ENCODE results near the gene PIP5K1B.

Gene PIP5K1B

DNA sequence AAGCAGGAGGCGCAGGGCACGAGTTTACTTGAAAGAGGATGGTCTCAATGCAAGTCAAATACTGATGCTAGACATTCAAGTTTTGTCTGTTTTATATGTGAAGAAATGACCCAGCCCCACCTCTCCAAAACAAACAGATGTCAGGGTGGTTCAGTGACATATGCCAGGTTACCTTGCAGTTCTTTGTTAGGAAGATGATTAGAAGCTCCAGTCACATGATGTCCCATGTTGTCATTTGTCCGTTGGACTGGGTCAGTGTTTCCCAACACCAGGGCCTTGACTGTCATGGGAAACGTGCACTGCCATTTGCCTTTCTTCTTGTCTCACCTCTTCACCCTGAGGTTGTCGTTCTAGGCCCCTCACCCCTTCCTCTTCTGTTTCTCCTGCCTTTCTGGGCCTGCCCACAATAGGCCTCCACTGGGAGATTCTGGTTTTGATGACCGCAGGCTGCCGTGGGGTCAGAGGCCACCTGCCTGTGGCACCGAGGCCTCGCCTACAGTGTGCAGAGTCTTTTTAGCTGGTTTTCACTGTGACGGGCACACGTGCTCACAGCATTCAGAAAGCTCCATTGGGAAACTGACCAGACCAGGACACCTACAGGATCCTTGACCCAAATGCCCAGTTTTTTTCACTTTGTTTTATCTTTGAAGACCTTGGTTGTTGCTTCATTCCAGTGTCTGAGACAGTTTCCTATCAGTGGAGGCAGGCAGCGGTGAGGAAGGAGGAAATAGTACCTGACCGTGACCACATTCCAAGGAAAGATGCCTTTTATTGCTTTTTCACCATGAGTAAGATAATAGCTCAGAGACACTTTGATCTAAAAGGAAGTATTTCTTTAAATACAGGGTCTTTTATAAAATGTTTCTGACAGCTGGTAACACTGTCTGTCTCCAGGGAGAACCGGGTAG lies 123.1 kb downstream of the PIP5K1B start:
- Histone ChIP-seq H3K4me3 (no peak overlapping the region), H3K9ac (ENCODE audit: insufficient read length) (no peak overlapping the region), H3K9me3 (ENCODE audit: low read depth, low read length) (no peaks in the 10 kb centered on the region), H3K36me3 (ENCODE audit: insufficient read depth, low read length) (no peaks in the 10 kb centered on the region), H3K27ac (no peak overlapping the region)
- DNase-seq (ENCODE audit: low read depth, low spot score) = no peak
- no peak for TF ChIP-seq POLR2AphosphoS5 (IDR thresholded peaks at IDR 0.05; ENCODE audit: borderline replicate concordance, low read depth, low read length)
- no peak for TF ChIP-seq FOXP2 (optimal IDR thresholded peaks at IDR 0.05; ENCODE audit: control extremely low read depth, extremely low read length, insufficient read depth)
- TF ChIP-seq EZH2 (IDR thresholded peaks at IDR 0.05) = no peak

DNA sequence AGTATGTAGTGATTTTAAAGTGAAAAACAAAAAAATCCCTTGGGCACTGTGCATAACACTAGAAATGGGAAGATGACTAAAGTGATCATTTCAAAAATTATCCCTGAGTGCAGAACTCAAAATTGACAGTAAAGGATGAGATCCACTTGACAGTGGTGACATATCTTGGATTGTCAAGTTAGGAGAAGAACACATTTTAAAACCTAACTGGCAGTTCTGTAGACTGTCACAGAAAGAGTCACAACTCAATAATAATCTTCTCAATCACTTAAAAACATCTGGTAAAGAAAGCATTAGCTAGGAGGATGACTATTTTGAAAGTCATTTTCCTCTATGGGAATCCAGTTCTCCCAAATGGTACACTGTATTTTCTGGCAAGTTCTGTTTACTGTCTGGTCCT lies 127.1 kb downstream of the PIP5K1B start:
- Histone ChIP-seq H3K4me3 (no peak overlapping the region), H3K9me3 (ENCODE audit: low read depth, low read length) (no peaks in the 10 kb centered on the region), H3K36me3 (ENCODE audit: insufficient read depth, low read length) (no peaks in the 10 kb centered on the region), H3K9ac (ENCODE audit: insufficient read length) (no peak overlapping the region), H3K27ac (no peak overlapping the region)
- no peak for DNase-seq (ENCODE audit: low read depth, low spot score)
- no peak for TF ChIP-seq POLR2AphosphoS5 (IDR thresholded peaks at IDR 0.05; ENCODE audit: borderline replicate concordance, low read depth, low read length)
- TF ChIP-seq EZH2 (IDR thresholded peaks at IDR 0.05) = no peak
- no peak for TF ChIP-seq FOXP2 (optimal IDR thresholded peaks at IDR 0.05; ENCODE audit: control extremely low read depth, extremely low read length, insufficient read depth)

DNA sequence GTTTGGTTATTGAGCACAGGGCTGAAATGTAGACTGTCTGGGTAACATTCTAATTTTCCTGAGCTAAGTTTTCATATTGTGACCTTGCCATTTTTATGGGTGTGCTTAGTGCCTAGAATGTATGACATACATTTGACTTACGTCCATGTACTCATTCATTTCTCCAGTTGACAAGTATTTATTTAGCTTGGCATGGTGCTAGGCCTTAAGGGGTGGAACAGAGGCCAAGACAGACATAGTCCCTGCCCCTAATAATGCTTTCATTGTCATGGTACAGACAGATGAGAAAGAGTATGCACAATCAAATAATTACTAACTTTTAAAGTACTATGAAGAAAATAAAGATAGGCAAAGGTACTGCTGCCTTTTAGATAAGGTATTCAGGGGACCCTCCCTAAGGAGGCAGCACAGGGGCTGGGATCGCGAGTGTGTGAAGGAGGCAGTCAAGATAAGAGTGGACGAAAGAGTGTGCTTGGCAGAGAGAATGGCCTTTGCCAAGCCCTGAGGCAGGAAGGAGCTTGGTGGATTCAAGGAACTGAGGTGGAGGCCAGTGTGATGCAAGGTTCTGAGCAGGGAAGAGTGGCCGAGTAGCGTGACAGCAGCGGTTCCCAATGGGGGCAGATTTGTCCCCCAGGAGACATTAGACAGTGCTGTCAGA lies 128.0 kb downstream of the PIP5K1B start:
- TF ChIP-seq EZH2 (IDR thresholded peaks at IDR 0.05) = no peak
- TF ChIP-seq FOXP2 (optimal IDR thresholded peaks at IDR 0.05; ENCODE audit: control extremely low read depth, extremely low read length, insufficient read depth) = no peak
- no peak for TF ChIP-seq POLR2AphosphoS5 (IDR thresholded peaks at IDR 0.05; ENCODE audit: borderline replicate concordance, low read depth, low read length)
- no peak overlapping the region for H3K4me3 ChIP-seq
- DNase-seq (ENCODE audit: low read depth, low spot score) = no peak
- H3K9me3 ChIP-seq (ENCODE audit: low read depth, low read length) = no peaks in the 10 kb centered on the region
- H3K36me3 ChIP-seq (ENCODE audit: insufficient read depth, low read length) = no peaks in the 10 kb centered on the region
- H3K27ac ChIP-seq = no peak overlapping the region
- H3K9ac ChIP-seq (ENCODE audit: insufficient read length) = no peak overlapping the region

DNA sequence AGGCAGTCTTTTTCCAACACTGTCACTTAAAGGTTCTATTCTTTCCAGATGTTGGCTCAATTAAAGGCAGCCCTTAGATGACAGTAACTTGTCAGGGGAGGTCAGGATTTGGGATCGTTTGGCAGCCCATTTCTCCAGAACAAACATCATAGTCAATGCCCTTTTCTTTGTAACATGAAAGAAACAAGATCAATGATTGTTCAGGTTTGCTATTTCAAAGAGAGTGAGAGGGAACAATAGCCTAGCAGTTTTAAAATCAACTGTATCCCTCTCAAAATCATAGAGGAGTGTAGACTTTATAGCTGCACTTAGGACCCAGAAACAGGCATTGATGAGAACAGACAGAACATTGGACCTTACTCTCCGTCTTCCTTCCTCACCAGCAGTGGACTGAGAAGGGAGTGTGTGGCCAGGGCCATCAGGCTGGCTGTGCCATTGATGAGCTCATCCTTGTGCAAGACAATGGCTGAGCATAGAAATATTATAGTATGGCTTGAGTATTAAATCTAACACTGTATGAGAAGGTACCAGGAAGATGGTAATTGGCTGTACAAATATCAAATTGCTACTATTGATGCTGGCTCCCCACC lies 130.0 kb downstream of the PIP5K1B start:
- TF ChIP-seq FOXP2 (optimal IDR thresholded peaks at IDR 0.05; ENCODE audit: control extremely low read depth, extremely low read length, insufficient read depth) (no peak), EZH2 (IDR thresholded peaks at IDR 0.05) (no peak), POLR2AphosphoS5 (IDR thresholded peaks at IDR 0.05; ENCODE audit: borderline replicate concordance, low read depth, low read length) (no peak)
- H3K4me3 ChIP-seq = no peak overlapping the region
- H3K36me3 ChIP-seq (ENCODE audit: insufficient read depth, low read length) = no peaks in the 10 kb centered on the region
- H3K9ac ChIP-seq (ENCODE audit: insufficient read length) = no peak overlapping the region
- no peak overlapping the region for H3K27ac ChIP-seq
- no peaks in the 10 kb centered on the region for H3K9me3 ChIP-seq (ENCODE audit: low read depth, low read length)
- no peak for DNase-seq (ENCODE audit: low read depth, low spot score)

DNA sequence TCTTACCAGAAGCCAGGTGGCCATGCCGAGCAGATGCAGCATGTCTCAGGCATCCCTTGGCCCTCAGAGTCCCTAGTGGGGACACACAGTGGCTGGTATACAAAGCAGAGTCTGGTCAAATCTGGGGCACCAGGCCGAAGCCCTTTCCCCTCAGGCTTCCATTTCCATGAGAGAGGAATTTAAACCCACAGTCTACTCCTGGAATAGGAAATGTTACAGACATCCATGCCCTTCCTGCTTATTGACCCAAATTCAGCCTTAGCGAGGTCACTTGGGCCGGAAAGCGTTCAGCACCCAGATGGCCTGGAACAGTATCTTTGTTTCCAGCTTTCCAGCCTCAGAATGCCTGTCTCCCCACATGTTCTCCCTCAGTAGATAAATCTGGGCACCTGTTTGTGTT lies 131.7 kb downstream of the PIP5K1B start:
- DNase-seq (ENCODE audit: low read depth, low spot score) = no peak
- no peaks in the 10 kb centered on the region for H3K36me3 ChIP-seq (ENCODE audit: insufficient read depth, low read length)
- H3K9me3 ChIP-seq (ENCODE audit: low read depth, low read length) = no peaks in the 10 kb centered on the region
- H3K9ac ChIP-seq (ENCODE audit: insufficient read length) = no peak overlapping the region
- no peak for TF ChIP-seq POLR2AphosphoS5 (IDR thresholded peaks at IDR 0.05; ENCODE audit: borderline replicate concordance, low read depth, low read length)
- TF ChIP-seq FOXP2 (optimal IDR thresholded peaks at IDR 0.05; ENCODE audit: control extremely low read depth, extremely low read length, insufficient read depth) = no peak
- no peak for TF ChIP-seq EZH2 (IDR thresholded peaks at IDR 0.05)
- H3K4me3 ChIP-seq = no peak overlapping the region
- H3K27ac ChIP-seq = no peak overlapping the region

DNA sequence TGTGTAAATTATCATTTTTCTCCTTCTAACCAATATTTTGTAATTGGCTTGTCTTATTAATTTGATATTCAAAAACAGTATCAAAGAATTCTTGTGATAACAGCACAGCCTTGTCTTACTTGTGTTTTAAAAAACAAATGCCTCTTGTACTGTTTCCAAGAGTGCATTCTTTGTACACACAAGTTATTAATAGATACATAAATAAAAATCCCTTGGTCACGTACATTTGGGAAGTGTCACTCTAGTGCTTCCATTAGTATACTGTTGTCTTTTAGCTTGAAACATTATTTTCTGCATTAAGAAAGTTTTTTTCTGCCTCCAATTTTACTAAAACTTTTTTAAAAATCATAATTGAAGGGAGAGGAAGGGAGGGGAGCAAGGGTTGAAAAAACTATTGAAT lies 133.2 kb downstream of the PIP5K1B start:
- Histone ChIP-seq H3K4me3 (no peak overlapping the region), H3K36me3 (ENCODE audit: insufficient read depth, low read length) (no peaks in the 10 kb centered on the region), H3K27ac (no peak overlapping the region), H3K9me3 (ENCODE audit: low read depth, low read length) (no peaks in the 10 kb centered on the region), H3K9ac (ENCODE audit: insufficient read length) (no peak overlapping the region)
- TF ChIP-seq EZH2 (IDR thresholded peaks at IDR 0.05) (no peak), POLR2AphosphoS5 (IDR thresholded peaks at IDR 0.05; ENCODE audit: borderline replicate concordance, low read depth, low read length) (no peak), FOXP2 (optimal IDR thresholded peaks at IDR 0.05; ENCODE audit: control extremely low read depth, extremely low read length, insufficient read depth) (no peak)
- DNase-seq (ENCODE audit: low read depth, low spot score) = no peak

DNA sequence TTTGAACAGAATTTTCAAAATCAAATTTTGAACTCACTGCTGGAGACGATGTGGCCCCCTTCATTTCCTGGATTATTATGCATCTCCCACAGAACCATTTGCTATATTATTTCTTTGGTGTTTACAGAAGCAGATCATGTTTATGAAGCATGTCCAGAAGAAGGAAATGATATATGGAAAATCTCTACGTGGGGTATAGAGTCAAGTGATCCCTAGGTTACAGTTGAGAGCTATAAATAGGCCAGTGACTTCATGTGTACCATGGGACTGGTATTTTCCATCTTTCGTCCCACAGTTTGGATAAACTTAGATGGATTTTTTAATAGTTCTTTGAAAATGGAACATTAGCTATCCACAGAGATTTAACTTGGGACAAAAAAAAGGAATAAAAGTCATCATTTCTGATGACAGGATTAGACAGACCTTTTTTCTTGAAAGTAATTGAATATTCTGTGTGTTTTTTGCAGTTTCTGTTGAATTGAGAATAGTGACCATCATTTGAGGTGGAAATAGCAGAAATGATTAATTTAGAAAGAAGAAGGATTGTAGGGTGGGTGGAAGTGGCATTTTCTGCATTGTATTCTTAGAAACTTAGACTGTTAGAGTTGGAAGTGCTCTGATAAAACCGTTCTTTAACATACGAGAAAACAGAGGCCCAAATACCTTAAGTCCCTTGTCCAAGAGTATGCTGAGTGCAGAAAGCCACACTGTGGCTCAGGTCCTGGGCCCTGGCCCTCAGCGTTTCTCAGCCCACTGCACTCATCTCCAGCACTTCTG lies 136.4 kb downstream of the PIP5K1B start:
- Histone ChIP-seq H3K9me3 (ENCODE audit: low read depth, low read length) (no peaks in the 10 kb centered on the region), H3K36me3 (ENCODE audit: insufficient read depth, low read length) (no peaks in the 10 kb centered on the region), H3K4me3 (no peak overlapping the region), H3K9ac (ENCODE audit: insufficient read length) (no peak overlapping the region), H3K27ac (no peak overlapping the region)
- TF ChIP-seq FOXP2 (optimal IDR thresholded peaks at IDR 0.05; ENCODE audit: control extremely low read depth, extremely low read length, insufficient read depth) (no peak), EZH2 (IDR thresholded peaks at IDR 0.05) (no peak), POLR2AphosphoS5 (IDR thresholded peaks at IDR 0.05; ENCODE audit: borderline replicate concordance, low read depth, low read length) (no peak)
- DNase-seq (ENCODE audit: low read depth, low spot score) = no peak

DNA sequence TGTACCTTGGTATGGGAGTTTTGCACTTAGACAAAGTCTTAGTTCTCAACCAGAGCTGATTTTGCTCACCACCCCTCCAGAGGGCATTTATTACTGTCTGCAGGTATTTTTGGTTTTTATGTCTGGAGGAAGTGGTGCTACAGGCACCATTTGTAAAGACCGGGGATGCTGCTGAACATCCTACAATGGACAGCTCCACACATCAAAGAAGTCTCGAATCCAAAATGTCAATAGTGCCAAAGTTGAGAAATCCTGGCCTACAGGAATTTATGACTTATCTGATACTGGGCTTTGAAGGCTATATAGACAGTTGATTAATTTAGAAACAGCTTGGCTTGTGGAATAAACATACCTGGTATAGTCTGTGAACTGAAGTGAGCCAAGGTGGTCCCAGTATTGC lies 137.5 kb downstream of the PIP5K1B start:
- H3K4me3 ChIP-seq = no peak overlapping the region
- no peak for DNase-seq (ENCODE audit: low read depth, low spot score)
- no peak overlapping the region for H3K27ac ChIP-seq
- TF ChIP-seq POLR2AphosphoS5 (IDR thresholded peaks at IDR 0.05; ENCODE audit: borderline replicate concordance, low read depth, low read length) (no peak), FOXP2 (optimal IDR thresholded peaks at IDR 0.05; ENCODE audit: control extremely low read depth, extremely low read length, insufficient read depth) (no peak), EZH2 (IDR thresholded peaks at IDR 0.05) (no peak)
- H3K9me3 ChIP-seq (ENCODE audit: low read depth, low read length) = no peaks in the 10 kb centered on the region
- no peak overlapping the region for H3K9ac ChIP-seq (ENCODE audit: insufficient read length)
- no peaks in the 10 kb centered on the region for H3K36me3 ChIP-seq (ENCODE audit: insufficient read depth, low read length)
